ENCODE data around the gene UQCC2.

UQCC2 gene

GRCh38 chr6:33711140-33712129, at the start of gene UQCC2:
TSS of gene UQCC2 (minus strand) at chr6:33711700. CDS start at chr6:33711686, 14 bp downstream.
- DNase-seq (ENCODE audit: low read depth), result peak; percentile 89

GRCh38 chr6:33759887-33760629, 48.6 kb upstream of the UQCC2 start:
- no peak for DNase-seq (ENCODE audit: low read depth)

DNA sequence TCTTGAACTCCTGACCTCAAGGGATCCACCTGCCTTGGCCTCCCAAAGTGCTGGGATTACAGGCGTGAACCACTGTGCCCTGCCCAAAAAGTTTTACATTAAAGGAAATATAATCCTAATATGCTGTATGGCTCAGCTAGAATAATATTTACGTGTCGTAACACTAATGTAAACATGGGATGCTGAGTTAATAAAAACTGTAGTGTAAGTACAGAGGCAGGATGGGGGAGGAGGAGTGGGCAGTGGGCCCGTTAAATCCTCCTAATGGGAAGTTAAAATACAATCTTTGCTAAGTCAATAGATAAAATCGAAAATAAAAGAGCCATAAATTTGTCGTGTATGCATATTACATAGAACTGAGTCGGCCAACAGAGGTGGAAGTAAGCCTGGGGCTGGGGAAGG, 47.3 kb upstream of the UQCC2 start:
- DNase-seq (ENCODE audit: low read depth), result no peak

- no peak for DNase-seq (ENCODE audit: low read depth)
Observed at GRCh38 chr6:33757906-33758305, 46.4 kb upstream of the UQCC2 start.

GRCh38 chr6:33757113-33757512, 45.6 kb upstream of the UQCC2 start:
- no peak for DNase-seq (ENCODE audit: low read depth)

- DNase-seq (ENCODE audit: low read depth), result no peak
Observed at GRCh38 chr6:33756211-33756954, 44.9 kb upstream of the UQCC2 start.

GRCh38 chr6:33755070-33755869, 43.8 kb upstream of the UQCC2 start:
- no peak for DNase-seq (ENCODE audit: low read depth)

- DNase-seq (ENCODE audit: low read depth), result no peak
Observed at GRCh38 chr6:33754222-33754621, 42.7 kb upstream of the UQCC2 start.

DNA sequence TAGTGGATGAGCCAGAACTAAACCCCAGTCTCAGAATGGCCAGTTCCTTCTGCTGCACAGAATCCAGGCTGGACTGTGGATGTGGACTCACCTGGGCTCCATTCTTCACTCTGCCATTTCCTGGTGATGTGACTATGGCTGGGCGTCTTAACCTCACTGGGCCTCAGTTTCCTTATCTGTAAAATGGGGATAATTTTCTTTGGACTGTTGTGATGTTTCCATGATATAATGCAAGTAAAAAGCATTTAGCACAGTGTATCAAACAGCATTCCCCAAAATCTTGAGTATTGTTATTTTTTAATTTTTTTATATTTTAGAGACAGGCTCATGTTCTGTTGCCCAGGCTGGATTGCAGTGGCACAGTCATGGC, 41.1 kb upstream of the UQCC2 start:
- DNase-seq (ENCODE audit: low read depth), result no peak

- no peak for DNase-seq (ENCODE audit: low read depth)
Observed at GRCh38 chr6:33751771-33752645, 40.5 kb upstream of the UQCC2 start.

DNA sequence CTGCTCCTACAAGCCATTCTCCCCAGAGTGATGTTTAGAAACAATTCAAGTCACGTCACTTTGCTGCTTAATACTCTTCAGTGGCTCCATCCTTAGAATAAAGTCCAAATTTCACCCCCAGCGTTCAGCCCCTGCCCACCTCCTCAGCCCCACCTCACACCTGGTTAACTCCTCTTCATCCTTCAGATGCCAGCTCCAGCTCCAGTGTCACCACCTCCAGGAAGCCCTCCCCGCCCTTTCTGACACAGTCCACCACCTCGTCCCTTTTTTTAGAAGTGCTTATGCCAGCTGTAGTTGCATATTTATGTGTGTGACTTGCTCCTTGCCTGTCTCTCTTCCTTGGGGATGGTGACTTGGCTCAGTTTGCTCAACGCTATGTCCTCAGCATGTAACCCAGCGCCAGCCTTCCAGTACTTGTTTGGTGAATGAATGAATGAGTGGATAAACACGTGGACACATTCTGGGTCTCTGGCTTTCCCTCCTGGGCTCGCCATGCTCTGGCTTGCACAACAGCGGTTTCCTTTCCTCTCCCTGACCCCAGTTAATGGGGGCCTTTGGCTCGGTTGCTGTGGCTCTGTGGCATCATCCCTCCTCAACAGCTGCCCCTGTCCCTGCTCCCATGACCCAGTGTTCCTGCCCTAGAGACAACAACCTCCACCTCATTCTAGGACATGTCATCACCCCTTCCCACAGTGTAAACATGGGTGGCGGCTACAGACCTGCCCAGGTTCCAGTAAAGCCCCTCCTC, 38.9 kb upstream of the UQCC2 start:
- no peak for DNase-seq (ENCODE audit: low read depth)

DNA sequence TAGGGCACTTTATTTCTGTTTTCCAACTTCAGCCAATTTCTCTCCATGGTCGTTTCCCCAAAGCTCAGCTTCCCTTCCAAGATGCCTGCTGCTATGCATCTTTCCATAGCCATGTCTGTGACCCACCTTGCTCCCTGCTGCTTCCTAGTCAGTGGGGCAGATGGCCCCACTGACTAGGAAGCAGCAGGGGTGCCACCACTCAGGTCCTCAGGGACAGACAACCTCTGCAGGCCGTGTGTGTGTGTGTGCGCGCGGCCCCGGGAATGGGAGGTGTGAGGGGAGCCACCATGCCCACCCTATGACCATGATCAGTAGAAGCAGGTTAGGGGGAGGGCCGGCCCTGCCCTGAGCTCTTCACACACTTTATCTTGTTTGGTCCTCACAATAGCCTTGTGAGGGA, 37.9 kb upstream of the UQCC2 start:
- DNase-seq (ENCODE audit: low read depth), result no peak

- DNase-seq (ENCODE audit: low read depth), result no peak
Observed at GRCh38 chr6:33748841-33749240, 37.3 kb upstream of the UQCC2 start.

GRCh38 chr6:33747823-33748222, 36.3 kb upstream of the UQCC2 start:
- no peak for DNase-seq (ENCODE audit: low read depth)

DNA sequence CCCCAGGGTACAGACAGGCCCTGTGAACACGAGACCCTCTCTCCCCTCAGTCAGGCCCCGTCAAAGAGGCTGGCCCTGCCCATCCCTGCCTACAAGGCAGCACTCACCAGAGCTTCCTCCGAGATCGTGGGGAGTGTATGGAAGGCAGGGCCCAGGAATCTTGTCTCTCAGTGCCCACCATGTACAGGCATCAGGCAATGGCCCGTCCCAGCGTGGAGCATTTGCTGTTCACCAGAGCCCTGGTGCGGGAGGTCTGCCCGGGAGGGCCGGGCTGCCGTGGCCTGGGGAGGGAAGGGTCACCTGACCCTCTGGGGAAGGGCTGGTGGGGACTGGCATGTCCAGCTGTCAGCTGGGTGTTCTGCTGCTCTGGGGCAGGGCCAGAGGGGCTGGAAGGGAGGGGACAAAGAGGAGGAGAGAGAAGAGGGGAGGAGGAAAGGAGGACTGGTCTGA, 35.2 kb upstream of the UQCC2 start, which contains the start of gene IP6K3:
IP6K3 (minus strand) TSS at position 255 of the 450 bp plus-strand sequence. CDS start 11,429 bp downstream, outside the sequence.
- DNase-seq (ENCODE audit: low read depth), result no peak

GRCh38 chr6:33746036-33746600, 34.6 kb upstream of the UQCC2 start:
- DNase-seq (ENCODE audit: low read depth), result no peak

- DNase-seq (ENCODE audit: low read depth), result no peak
Observed at GRCh38 chr6:33745548-33745947, 34.0 kb upstream of the UQCC2 start.

- DNase-seq (ENCODE audit: low read depth), result no peak
Observed at GRCh38 chr6:33744895-33745546, 33.5 kb upstream of the UQCC2 start.
